Ascending aorta (tissue), 2 donors: Measurements from ENCODE around the gene SLC29A1. TPM values are rescaled to one million over a fixed set of nuclear protein-coding genes. Genes with fewer than 3 reads are reported as not detected.

Experiments used
- DNase-seq, 2 donors: peaks; one replicate each; pipeline ENCODE4 v3.0.0-alpha.2; 2019; ENCODE audit warnings: low spot score in 2 of 2
- H3K27ac ChIP-seq, 2 donors: fragments of 200-600 bp; sonication (generic); one replicate each; pipeline ENCODE4 v1.5.1; 2016 to 2017; ENCODE audit warnings: mild to moderate bottlenecking in 1 of 2
- H3K27me3 ChIP-seq: fragments of 200-600 bp; sonication (generic); one replicate; pipeline ENCODE4 v1.5.1; 2017
- H3K36me3 ChIP-seq, 2 donors: fragments of 200-600 bp; sonication (generic); one replicate each; pipeline ENCODE4 v1.5.1; 2016
- H3K4me1 ChIP-seq, 2 donors: fragments of 200-600 bp; sonication (generic); one replicate each; pipeline ENCODE4 v1.5.1; 2016 to 2017; ENCODE audit warnings: mild to moderate bottlenecking in 1 of 2
- H3K4me3 ChIP-seq, 2 donors: fragments of 200-600 bp; sonication (generic); one replicate each; pipeline ENCODE4 v1.5.1; 2016 to 2017; ENCODE audit warnings: mild to moderate bottlenecking in 1 of 2
- H3K9me3 ChIP-seq, 2 donors: fragments of 200-600 bp; sonication (generic); one replicate each; pipeline ENCODE4 v1.5.1; 2016
- CTCF ChIP-seq, 3 experiments: fragments of 200-600 bp in 2 of 3; fragments of 450-650 bp in 1 of 3; sonication (generic) in 2 of 3; IDR thresholded peaks; one replicate each; pipeline ENCODE4 v1.5.1; 2016 to 2019; ENCODE audit warnings: antibody characterized with exemption in 3 of 3, mild to moderate bottlenecking in 1 of 3, moderate library complexity in 1 of 3
- intact Hi-C: fragments of 100-400 bp; cut with DNase I; formaldehyde crosslinking; loops from one replicate; pipeline ENCODE4 v1.15.1; 2023
- total RNA-seq: library from RNA; depleted of rRNA; stranded (reverse); fragments of >200 nt; gene quantifications from one replicate; pipeline ENCODE4 v1.1.0, GENCODE V29; 2016

Gene SLC29A1
- total RNA-seq, 1 donor from 2014 or later = 224 TPM

- Histone ChIP-seq H3K36me3 (peaks cover 61 to 66% of the 10 kb centered on the region in 2 donors), H3K27me3 (no peaks in the 10 kb centered on the region), H3K4me1 (peaks cover 0 to 34% of the 10 kb centered on the region in 2 donors), H3K9me3 (no peaks in the 10 kb centered on the region), H3K4me3 (no peak overlapping the region), H3K27ac (no peak overlapping the region)
- intact Hi-C loops = no loop called here
- no peak for TF ChIP-seq CTCF (IDR thresholded peaks at IDR 0.05)
- DNase-seq = no peak
These were observed 28.5 kb downstream of the SLC29A1 start for GRCh38 chr6:44251576-44252524.

- DNase-seq = no peak
- Histone ChIP-seq H3K9me3 (no peaks in the 10 kb centered on the region), H3K27me3 (no peaks in the 10 kb centered on the region), H3K27ac (no peak overlapping the region), H3K4me3 (no peak overlapping the region), H3K4me1 (peaks cover 0 to 31% of the 10 kb centered on the region in 2 donors), H3K36me3 (peaks cover 61 to 66% of the 10 kb centered on the region in 2 donors)
- intact Hi-C loops = no loop called here
- peak in 2 of 3 experiments; percentile 6 to 42 for TF ChIP-seq CTCF (IDR thresholded peaks at IDR 0.05)
These were observed 30.1 kb downstream of the SLC29A1 start for GRCh38 chr6:44253307-44254101.

GRCh38 chr6:44254191-44255104, 31.1 kb downstream of the SLC29A1 start:
- peaks cover 0 to 21% of the 10 kb centered on the region in 2 donors for H3K4me1 ChIP-seq
- intact Hi-C loops = no loop called here
- H3K27me3 ChIP-seq = no peaks in the 10 kb centered on the region
- peaks cover 52 to 58% of the 10 kb centered on the region in 2 donors for H3K36me3 ChIP-seq
- H3K4me3 ChIP-seq = no peak overlapping the region
- no peaks in the 10 kb centered on the region for H3K9me3 ChIP-seq
- TF ChIP-seq CTCF (IDR thresholded peaks at IDR 0.05) = no peak
- no peak for DNase-seq
- no peak overlapping the region for H3K27ac ChIP-seq

GRCh38 chr6:44255105-44255808, 31.9 kb downstream of the SLC29A1 start:
- peaks cover 0 to 19% of the 10 kb centered on the region in 2 donors for H3K4me1 ChIP-seq
- peaks cover 48 to 50% of the 10 kb centered on the region in 2 donors for H3K36me3 ChIP-seq
- no peak for TF ChIP-seq CTCF (IDR thresholded peaks at IDR 0.05)
- no peak for DNase-seq
- intact Hi-C loops = no loop called here
- H3K9me3 ChIP-seq = no peaks in the 10 kb centered on the region
- H3K27me3 ChIP-seq = no peaks in the 10 kb centered on the region
- no peak overlapping the region for H3K27ac ChIP-seq
- H3K4me3 ChIP-seq = no peak overlapping the region
